Amniotic stem cell (primary cell): Measurements from ENCODE around the gene MYO5C.
"Not testable (repeated sequence)": the region's sequence is repeated elsewhere in the genome, so short reads cannot be mapped to it uniquely, and the experiment has no call there.

Experiments
- DNase-seq: peaks from one replicate; lab custom pipeline; 2025; lab: John Stamatoyannopoulos, UW

The MYO5C gene

GRCh38 chr15:52170199-52170598 lies 125.4 kb downstream of the MYO5C start:
- DNase-seq: not testable (repeated sequence)

GRCh38 chr15:52165494-52166131 lies 130.0 kb downstream of the MYO5C start:
- not testable (repeated sequence) for DNase-seq

GRCh38 chr15:52164631-52165265 lies 130.9 kb downstream of the MYO5C start:
- DNase-seq: no peak

- no peak for DNase-seq
These were observed 132.0 kb downstream of the MYO5C start for GRCh38 chr15:52163321-52164190.

- no peak for DNase-seq
These were observed 132.7 kb downstream of the MYO5C start for GRCh38 chr15:52162876-52163275.

- DNase-seq: no peak
These were observed 133.3 kb downstream of the MYO5C start for GRCh38 chr15:52162260-52162659.

- DNase-seq: no peak
These were observed 134.1 kb downstream of the MYO5C start for GRCh38 chr15:52161406-52161966.

- DNase-seq: no peak
These were observed 136.0 kb downstream of the MYO5C start for GRCh38 chr15:52159645-52160044.

- no peak for DNase-seq
These were observed 137.4 kb downstream of the MYO5C start for GRCh38 chr15:52158084-52158765.

GRCh38 chr15:52155878-52156277 lies 139.7 kb downstream of the MYO5C start:
- no peak for DNase-seq

GRCh38 chr15:52154896-52155865 lies 140.4 kb downstream of the MYO5C start:
- DNase-seq: no peak

- no peak for DNase-seq
These were observed 141.4 kb downstream of the MYO5C start for GRCh38 chr15:52153900-52154895.

- DNase-seq: no peak
These were observed 144.3 kb downstream of the MYO5C start for GRCh38 chr15:52151353-52151752.

GRCh38 chr15:52150871-52151270 lies 144.7 kb downstream of the MYO5C start:
- no peak for DNase-seq

- DNase-seq: no peak
These were observed 145.4 kb downstream of the MYO5C start for GRCh38 chr15:52150043-52150825.

GRCh38 chr15:52148403-52148802 lies 147.2 kb downstream of the MYO5C start:
- no peak for DNase-seq

GRCh38 chr15:52146776-52147175 lies 148.8 kb downstream of the MYO5C start:
- DNase-seq: no peak

- no peak for DNase-seq
These were observed 149.3 kb downstream of the MYO5C start for GRCh38 chr15:52146261-52146660.
